NCI-H526 treated with DMSO at 0.1 percent for 48 hours (cell line): ENCODE data around the gene ULK1.
"Not testable (repeated sequence)": the region's sequence is repeated elsewhere in the genome, so short reads cannot be mapped to it uniquely, and the experiment has no call there.

Source experiments
- DNase-seq: peaks from one replicate; lab custom pipeline; 2025; lab: John Stamatoyannopoulos, UW

ULK1 gene

GRCh38 chr12:131943389-131943788, 49.0 kb downstream of the ULK1 start:
- DNase-seq = no peak

GRCh38 chr12:131943876-131944275, 49.5 kb downstream of the ULK1 start:
- no peak for DNase-seq

DNA sequence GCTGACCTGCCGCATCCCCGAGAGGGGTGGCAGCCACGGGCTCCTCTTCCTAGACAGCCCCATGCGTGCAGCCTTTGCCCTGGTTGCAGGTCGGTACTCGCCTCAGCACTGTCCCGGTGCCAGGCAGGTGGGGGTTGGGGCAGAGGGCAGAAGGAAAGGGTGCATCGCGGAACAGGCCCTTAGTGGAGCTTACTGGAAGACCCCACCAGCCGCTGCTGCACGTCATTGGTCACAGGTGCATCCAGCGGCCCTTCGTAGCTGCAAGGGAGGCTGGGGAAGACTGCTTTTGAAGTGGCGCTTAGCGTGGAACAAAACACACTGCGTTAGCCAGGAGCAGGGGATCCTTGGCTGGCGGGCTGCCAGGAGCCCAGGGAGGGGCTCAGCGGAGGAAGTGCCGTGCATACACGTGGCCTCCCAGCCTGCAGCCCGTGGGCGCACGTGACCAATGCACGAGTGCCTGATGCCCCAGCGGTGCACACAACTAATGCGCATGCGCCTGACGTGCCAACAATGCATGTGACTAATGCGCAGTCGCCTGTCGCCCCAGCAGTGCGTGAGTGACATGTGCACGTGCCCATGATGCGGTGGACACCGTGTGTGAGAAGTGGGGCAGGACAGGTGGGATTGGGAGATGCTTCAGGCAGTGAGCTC, 50.3 kb downstream of the ULK1 start:
- no peak for DNase-seq

GRCh38 chr12:131946757-131947156, 52.3 kb downstream of the ULK1 start:
- no peak for DNase-seq

DNA sequence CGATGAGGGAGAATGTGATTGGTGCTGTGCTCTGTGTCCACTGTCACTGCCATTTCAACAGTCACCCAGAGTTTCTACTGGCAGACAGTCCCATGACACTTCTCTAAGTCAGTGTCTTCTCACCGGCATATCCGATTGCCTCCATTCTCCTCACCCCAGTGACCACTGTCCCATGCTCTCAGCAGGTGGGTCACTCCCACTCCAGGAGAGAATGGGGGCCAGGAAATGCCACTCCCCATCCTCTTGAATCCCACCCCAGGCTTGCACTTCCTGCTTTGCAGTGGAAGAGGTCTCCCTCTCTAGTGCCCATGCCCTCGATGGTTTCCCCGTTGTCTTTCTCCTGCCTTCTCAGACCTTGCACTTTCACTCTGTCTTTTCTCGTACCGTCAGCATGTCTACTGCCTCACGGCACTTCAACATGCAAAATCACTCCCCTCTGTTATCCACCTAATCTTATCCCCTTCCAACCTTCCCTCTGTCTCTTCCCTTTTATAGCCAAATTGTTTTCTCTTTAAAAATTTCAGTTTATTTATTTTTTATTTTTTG, 53.1 kb downstream of the ULK1 start:
- no peak for DNase-seq

- DNase-seq = no peak
Observed at GRCh38 chr12:131948166-131948712, 53.8 kb downstream of the ULK1 start.

GRCh38 chr12:131948713-131949430, 54.5 kb downstream of the ULK1 start:
- not testable (repeated sequence) for DNase-seq

DNA sequence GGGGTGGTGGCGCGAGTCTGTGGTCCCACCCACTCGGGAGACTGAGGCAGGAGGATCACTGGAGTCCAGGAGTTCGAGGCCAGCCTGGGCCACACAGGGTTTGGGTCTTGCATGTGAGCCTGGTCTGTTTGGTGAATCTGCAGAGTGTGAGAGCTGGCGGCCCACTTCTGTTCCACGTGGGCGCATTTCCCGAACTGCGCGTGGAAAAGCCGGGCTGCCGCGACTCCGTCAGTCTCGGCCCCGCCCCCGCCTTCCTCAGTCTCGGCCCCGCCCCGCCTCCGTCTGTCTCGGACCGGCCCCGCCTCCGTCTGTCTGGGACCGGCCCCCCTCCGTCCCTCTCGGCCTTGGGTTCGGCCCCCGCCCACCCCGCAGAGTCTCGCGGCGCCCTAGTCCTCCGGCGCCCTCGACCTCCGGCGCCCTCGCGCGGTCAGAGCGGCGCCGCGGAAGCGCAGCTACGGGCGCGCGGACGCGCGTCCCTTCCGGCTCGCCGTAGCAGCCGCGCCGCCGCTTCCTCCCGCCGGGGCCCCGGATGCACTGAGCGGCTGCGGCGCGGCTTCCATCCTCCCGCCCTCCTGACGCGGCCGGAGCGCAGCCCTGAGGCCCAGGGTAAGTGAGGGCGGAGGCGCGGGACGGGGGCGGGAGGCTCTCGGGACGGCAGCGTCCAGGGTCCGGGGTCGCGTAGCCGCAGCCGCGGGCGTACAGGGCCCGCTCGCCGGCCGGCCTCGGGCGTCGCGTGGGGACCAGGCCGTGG, 55.2 kb downstream of the ULK1 start, which contains the start of gene EP400:
Gene EP400 (plus strand): TSS at position 512 of the 751 bp plus-strand sequence. CDS start 10,678 bp downstream, outside the sequence.
- peak; percentile 48 for DNase-seq

- no peak for DNase-seq
Observed at GRCh38 chr12:131950182-131950913, 55.9 kb downstream of the ULK1 start.

GRCh38 chr12:131953810-131954209, 59.4 kb downstream of the ULK1 start:
- not testable (repeated sequence) for DNase-seq

DNA sequence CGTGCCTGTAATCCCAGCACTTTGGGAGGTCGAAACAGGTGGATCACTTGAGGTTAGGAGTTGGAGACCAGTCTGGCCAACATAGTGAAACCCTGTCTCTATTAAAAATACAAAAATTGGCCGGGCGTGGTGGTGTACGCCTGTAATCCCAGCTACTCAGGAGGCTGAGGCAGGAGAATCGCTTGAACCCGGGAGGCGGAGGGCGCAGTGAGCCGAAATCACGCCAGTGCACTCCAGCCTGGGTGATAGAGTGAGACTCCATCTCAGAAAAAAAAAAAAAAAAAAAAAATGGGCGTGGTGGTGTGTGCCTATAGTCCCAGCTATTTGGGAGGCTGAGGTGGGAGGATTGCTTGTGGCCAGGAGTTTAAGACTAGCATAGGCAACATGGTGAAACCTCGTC, 60.0 kb downstream of the ULK1 start:
- DNase-seq = not testable (repeated sequence)

DNA sequence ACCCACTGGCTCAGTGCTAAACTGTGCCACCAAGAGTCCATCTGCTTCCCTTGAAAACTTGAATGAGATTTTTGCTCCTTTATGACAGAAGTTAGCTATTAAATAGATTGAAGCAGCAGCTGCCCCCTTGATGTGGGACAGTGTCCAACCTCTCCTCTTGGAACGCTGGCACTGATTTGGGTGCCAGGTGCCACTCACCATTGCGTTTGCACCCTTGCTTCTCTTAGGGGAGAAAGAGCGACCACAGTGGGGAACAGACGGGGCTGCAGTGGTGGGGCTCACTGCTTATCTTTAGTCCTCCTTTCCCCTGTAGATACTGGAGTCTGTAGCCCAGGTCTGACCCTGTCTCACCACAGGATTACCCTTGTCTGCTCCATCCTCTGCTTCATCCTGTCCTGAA, 64.7 kb downstream of the ULK1 start:
- no peak for DNase-seq

- no peak for DNase-seq
Observed at GRCh38 chr12:131959641-131960589, 65.5 kb downstream of the ULK1 start.

- not testable (repeated sequence) for DNase-seq
Observed at GRCh38 chr12:131960590-131961325, 66.3 kb downstream of the ULK1 start.

DNA sequence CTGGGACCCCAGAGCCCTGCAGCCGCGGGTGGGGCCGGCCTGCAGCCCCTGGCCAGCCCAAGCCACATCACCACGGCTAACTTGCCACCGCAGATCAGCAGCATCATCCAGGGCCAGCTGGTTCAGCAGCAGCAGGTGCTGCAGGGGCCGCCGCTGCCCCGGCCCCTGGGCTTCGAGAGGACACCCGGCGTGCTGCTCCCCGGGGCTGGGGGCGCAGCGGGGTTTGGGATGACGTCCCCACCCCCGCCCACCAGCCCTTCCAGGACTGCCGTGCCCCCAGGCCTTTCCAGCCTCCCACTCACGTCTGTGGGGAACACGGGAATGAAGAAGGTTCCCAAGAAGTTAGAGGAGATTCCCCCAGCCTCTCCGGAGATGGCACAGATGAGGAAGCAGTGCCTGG, 66.9 kb downstream of the ULK1 start:
- DNase-seq = not testable (repeated sequence)

DNA sequence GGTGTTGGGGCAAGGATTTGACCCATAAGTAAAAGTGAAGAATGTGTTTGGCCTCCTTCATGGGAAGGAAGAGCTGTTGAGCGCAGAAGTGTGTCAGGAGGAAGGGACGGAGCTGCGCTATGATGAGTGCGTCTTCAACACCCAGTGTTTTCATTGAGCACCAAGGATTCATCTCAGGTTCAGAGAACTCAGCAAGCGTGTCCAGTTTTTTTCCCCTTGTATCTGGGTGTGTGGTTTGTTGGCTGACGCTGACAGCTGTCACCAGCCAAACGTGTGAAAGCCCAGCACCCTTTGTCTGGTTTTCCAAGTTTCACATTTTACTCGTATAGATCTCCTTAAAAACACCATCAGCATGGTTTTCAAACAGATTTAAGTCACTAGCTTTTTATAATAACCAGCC, 67.6 kb downstream of the ULK1 start:
- no peak for DNase-seq

DNA sequence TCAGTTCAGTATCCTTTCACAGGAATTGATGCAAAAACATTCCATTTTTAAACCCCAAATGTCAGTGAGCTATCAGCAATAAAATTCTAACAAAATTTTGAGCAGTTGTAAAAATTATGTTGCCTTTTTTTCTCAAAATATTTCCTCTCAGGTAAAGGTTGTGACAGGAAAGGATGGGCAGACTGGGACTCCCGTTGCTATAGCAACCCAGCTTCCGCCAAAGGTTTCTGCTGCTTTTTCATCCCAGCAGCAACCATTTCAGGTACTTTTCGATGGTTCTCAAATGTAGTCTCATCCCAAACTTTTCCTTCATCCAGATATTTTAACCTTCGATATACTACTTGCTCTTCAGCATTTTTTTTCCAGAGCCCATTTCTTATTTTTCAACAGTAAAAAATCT, 69.0 kb downstream of the ULK1 start:
- no peak for DNase-seq

DNA sequence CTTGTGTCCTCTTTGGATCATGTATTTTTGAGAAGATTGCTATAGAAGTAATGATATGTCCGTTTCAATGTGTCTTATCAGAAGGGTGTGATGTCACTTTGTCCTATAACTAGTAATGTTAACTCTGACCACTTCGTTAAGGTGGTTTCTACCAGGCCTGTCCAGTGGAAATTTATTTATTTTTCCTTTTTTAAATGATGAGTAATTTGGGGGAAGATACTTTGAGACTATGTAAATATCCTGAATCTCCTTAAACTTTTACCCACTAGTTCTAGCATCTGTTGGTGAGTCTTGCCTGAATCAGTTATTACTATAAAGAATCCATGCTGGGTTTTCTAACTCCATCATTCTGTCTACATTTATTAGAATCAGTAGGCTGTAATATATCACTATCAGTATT, 70.7 kb downstream of the ULK1 start:
- DNase-seq = no peak

DNA sequence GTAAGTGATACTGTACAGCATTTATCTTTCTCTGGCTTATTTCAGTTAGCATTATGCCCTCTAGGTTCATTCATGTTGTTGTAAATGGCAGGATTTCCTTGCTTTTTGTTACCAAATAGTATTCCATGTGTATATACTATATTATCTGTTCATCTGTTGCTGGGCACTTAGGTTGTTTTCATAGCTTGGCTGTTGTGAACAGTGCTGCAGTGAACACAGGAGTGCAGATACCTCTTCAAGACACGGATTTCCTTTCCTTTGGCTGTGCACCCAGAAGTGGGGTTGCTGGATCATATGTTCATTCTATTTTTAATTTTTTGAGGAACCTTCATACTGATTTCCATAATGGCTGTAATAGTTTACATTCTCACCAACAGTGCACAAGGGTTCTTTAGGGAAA, 76.8 kb downstream of the ULK1 start:
- DNase-seq = no peak
